Smooth muscle cell (in vitro differentiated cells): Measurements from ENCODE around the gene HS3ST6. TPM values are rescaled to one million over a fixed set of nuclear protein-coding genes. Genes with fewer than 3 reads are reported as not detected.

Experiments used
- DNase-seq: peaks from one replicate; lab custom pipeline; 2025; ENCODE audit not compliant: unreplicated experiment; lab: John Stamatoyannopoulos, UW
- H2AFZ ChIP-seq: fragments of 200-600 bp; sonication (generic); 2 replicates; pipeline ENCODE4 v1.6.0; 2016; ENCODE audit warnings: antibody characterized with exemption, low read depth, mild to moderate bottlenecking
- H3F3A ChIP-seq: fragments of 200-600 bp; sonication (generic); 2 replicates; pipeline ENCODE4 v1.6.0; 2017; ENCODE audit warnings: antibody characterized with exemption, low read depth
- H3K27ac ChIP-seq: fragments of 200-600 bp; sonication (generic); 2 replicates; pipeline ENCODE4 v1.5.1; 2016; ENCODE audit warnings: low read depth, mild to moderate bottlenecking
- H3K27me3 ChIP-seq: fragments of 200-600 bp; sonication (generic); 2 replicates; pipeline ENCODE4 v1.6.1; 2016; ENCODE audit warnings: low read depth, mild to moderate bottlenecking
- H3K36me3 ChIP-seq: fragments of 200-600 bp; sonication (generic); 2 replicates; pipeline ENCODE4 v1.5.1; 2016; ENCODE audit warnings: low read depth
- H3K4me1 ChIP-seq: fragments of 200-600 bp; sonication (generic); 2 replicates; pipeline ENCODE4 v1.5.1; 2016; ENCODE audit warnings: low read depth
- H3K4me2 ChIP-seq: fragments of 200-600 bp; sonication (generic); 2 replicates; pipeline ENCODE4 v1.6.0; 2016; ENCODE audit warnings: mild to moderate bottlenecking
- H3K4me3 ChIP-seq: fragments of 200-600 bp; sonication (generic); 2 replicates; pipeline ENCODE4 v1.5.1; 2016; ENCODE audit warnings: mild to moderate bottlenecking
- H3K79me2 ChIP-seq: fragments of 200-600 bp; sonication (generic); 2 replicates; pipeline ENCODE4 v1.6.0; 2016; ENCODE audit warnings: low read depth, mild to moderate bottlenecking
- H3K9ac ChIP-seq: fragments of 200-600 bp; sonication (generic); 2 replicates; pipeline ENCODE4 v1.6.0; 2016; ENCODE audit warnings: low read depth
- H3K9me3 ChIP-seq: fragments of 200-600 bp; sonication (generic); replicated peaks from 2 replicates; pipeline ENCODE4 v1.5.1; 2016; ENCODE audit warnings: low read depth
- H4K20me1 ChIP-seq: fragments of 200-600 bp; sonication (generic); 2 replicates; pipeline ENCODE4 v1.6.0; 2016; ENCODE audit warnings: low read depth
- CTCF ChIP-seq: fragments of 200-600 bp; sonication (generic); IDR thresholded peaks from 2 replicates; pipeline ENCODE4 v1.5.1; 2017; ENCODE audit warnings: borderline replicate concordance, mild to moderate bottlenecking, antibody characterized with exemption; ENCODE audit not compliant: insufficient read depth, poor library complexity, severe bottlenecking
- WGBS: methylation state at CpG from one replicate; pipeline ENCODE4 v1.1.7; 2016; ENCODE audit warnings: low lambda C conversion rate; 5-methylcytosine and 5-hydroxymethylcytosine counted together
- polyA plus RNA-seq: library from polyadenylated mRNA; unstranded; fragments of >200 nt; fragmentation: Nextera tagmentation; extraction: Ambion mirVana; gene quantifications from 2 replicates; pipeline ENCODE4 v1.2.1, GENCODE V29; 2016
- total RNA-seq: library from RNA; depleted of rRNA; stranded (reverse); fragments of >200 nt; gene quantifications from 2 replicates; pipeline ENCODE4 v1.2.3, GENCODE V29; 2014

Gene HS3ST6
- total and polyA plus RNA-seq, 2 experiments from 2014 or later = not detected

- no peak for TF ChIP-seq CTCF
- no peak overlapping the region for H2AFZ ChIP-seq
- H3K4me2 ChIP-seq = no peak overlapping the region
- H3K79me2 ChIP-seq = no peaks in the 10 kb centered on the region
- H3K4me3 ChIP-seq = no peak overlapping the region
- no peak for DNase-seq
- peaks cover 14% of the 10 kb centered on the region for H3K4me1 ChIP-seq
- H4K20me1 ChIP-seq = no peaks in the 10 kb centered on the region
- H3K9ac ChIP-seq = no peak overlapping the region
- H3K27ac ChIP-seq = no peak overlapping the region
- H3K27me3 ChIP-seq = peaks cover 50% of the 10 kb centered on the region
- no peaks in the 10 kb centered on the region for H3K36me3 ChIP-seq
- H3F3A ChIP-seq = no peaks in the 10 kb centered on the region
- no peaks in the 10 kb centered on the region for H3K9me3 ChIP-seq
- 64% methylated on average over 27 of the region's 30 CpGs for WGBS
These were observed 1.2 kb upstream of the HS3ST6 start for GRCh38 chr16:1919327-1919998.

DNA sequence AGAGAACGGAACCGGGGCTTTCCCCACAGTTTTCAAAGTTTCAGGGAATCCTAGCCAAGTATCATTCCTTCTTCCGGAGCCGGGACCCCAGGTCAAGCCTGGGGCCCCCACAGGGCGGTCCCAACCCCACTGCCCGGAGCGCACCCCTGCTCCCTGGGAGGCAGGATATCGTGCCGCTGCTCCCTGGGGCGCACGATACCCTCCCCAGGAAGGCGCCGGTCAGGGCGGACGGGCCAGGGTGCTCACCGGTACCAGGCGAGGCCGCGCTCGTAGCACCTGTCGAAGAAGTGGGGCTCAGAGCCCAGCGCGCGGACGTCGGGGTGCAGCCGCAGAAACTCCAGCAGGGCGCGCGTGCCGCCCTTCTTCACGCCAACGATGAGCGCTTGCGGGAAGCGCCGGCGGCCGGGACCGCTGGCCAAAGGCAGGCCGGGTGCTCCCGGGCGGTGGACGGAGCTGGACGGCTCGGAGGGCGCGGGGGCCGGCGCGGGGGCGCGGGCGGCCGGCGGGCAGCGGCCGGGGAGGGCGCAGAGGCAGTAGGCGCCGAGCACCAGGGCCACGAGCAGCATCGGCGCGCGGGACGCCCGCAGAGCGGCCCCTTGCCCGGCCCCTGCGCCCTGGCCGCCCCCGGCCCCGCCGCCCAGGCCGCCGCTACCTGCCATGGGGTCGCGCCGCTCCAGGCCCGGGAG lies 407 bp downstream of the HS3ST6 start:
- H3F3A ChIP-seq = no peaks in the 10 kb centered on the region

DNA sequence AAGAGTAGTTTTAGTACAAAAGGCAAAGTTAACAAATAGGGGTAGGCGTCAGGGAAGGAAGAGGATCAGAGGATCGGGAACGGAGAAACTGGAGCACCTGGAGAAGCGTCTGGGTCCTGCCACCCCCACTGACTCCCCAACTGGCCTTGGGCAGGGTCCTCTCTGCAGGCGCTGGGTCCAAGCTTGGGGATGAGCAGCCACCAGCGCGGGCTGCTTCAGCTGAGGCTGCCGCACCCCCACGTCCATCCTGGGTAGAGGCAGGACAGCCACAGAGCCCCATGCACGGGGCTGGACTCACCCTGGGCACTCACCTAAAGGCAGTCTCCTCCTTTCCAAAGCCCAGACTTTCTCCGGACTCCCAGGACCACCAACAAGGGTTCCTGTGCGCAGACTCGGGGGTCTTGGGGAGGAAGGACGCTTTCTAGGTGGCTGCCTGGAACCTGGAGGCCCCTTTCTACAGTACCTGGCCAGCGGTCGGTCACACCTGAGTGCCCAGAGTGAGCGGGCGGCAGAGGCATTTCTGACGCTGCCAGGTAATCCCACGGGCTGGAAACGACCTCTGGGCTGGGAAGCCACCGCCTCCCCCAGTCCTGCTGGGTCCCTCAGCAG lies 1.1 kb downstream of the HS3ST6 start:
- Histone ChIP-seq H2AFZ (no peak overlapping the region), H3K79me2 (no peaks in the 10 kb centered on the region), H3K4me1 (peaks cover 10% of the 10 kb centered on the region), H3K27ac (no peak overlapping the region), H4K20me1 (no peaks in the 10 kb centered on the region), H3K9me3 (no peaks in the 10 kb centered on the region), H3K9ac (no peak overlapping the region), H3K36me3 (no peaks in the 10 kb centered on the region), H3K27me3 (peaks cover 50% of the 10 kb centered on the region), H3K4me2 (no peak overlapping the region), H3K4me3 (no peak overlapping the region), H3F3A (no peaks in the 10 kb centered on the region)
- 32% methylated on average over 22 of the region's 22 CpGs for WGBS
- DNase-seq = no peak
- TF ChIP-seq CTCF = no peak

More for the DNA sequence above, 407 bp downstream of the HS3ST6 start:
- Histone ChIP-seq H3K9ac (no peak overlapping the region), H2AFZ (no peak overlapping the region), H3K79me2 (no peaks in the 10 kb centered on the region), H3K36me3 (no peaks in the 10 kb centered on the region), H3K4me2 (no peak overlapping the region), H4K20me1 (no peaks in the 10 kb centered on the region), H3K27ac (no peak overlapping the region), H3K27me3 (peaks cover 50% of the 10 kb centered on the region), H3K4me1 (peaks cover 10% of the 10 kb centered on the region), H3K9me3 (no peaks in the 10 kb centered on the region), H3K4me3 (no peak overlapping the region)
- no peak for DNase-seq
- no peak for TF ChIP-seq CTCF
- whole genome bisulfite sequencing = 9% methylated on average over 55 of the region's 81 CpGs
